T-helper 1 cell treated with Interleukin-12 subunit alpha and Interleukin-12 subunit beta and Interleukin-4 antibody, amounts not matched to agents 30 μg/mL and 1 μg/mL, for 36 hours (primary cell): ENCODE data around the gene CCL2.

Experiments
- H3K27ac Mint-ChIP-seq: one replicate; pipeline ENCODE4 v1.8.0; 2021; ENCODE audit warnings: mild to moderate bottlenecking, mixed read lengths
- H3K27me3 Mint-ChIP-seq: one replicate; pipeline ENCODE4 v1.8.0; 2021; ENCODE audit warnings: low read depth, mixed read lengths
- H3K36me3 Mint-ChIP-seq: one replicate; pipeline ENCODE4 v1.8.0; 2021; ENCODE audit warnings: low read depth, mixed read lengths
- H3K4me1 Mint-ChIP-seq: one replicate; pipeline ENCODE4 v1.8.0; 2021; ENCODE audit warnings: low read depth, mixed read lengths
- H3K4me3 Mint-ChIP-seq: one replicate; pipeline ENCODE4 v1.8.0; 2021; ENCODE audit warnings: mild to moderate bottlenecking, moderate library complexity, mixed read lengths
- H3K9me3 Mint-ChIP-seq: one replicate; pipeline ENCODE4 v1.8.0; 2021; ENCODE audit warnings: mixed read lengths

CCL2 gene

GRCh38 chr17:34305061-34305460 lies 50.0 kb downstream of the CCL2 start:
- Mint-ChIP-seq H3K27me3 (peaks cover 8% of the 10 kb centered on the region), H3K4me1 (peaks cover 53% of the 10 kb centered on the region), H3K27ac (no peak overlapping the region)

GRCh38 chr17:34305606-34306005 lies 50.5 kb downstream of the CCL2 start:
- peaks cover 49% of the 10 kb centered on the region for H3K4me1 Mint-ChIP-seq
- no peak overlapping the region for H3K27ac Mint-ChIP-seq
- peaks cover 2% of the 10 kb centered on the region for H3K36me3 Mint-ChIP-seq
- peaks cover 8% of the 10 kb centered on the region for H3K27me3 Mint-ChIP-seq
- no peaks in the 10 kb centered on the region for H3K9me3 Mint-ChIP-seq
- no peak overlapping the region for H3K4me3 Mint-ChIP-seq

More at GRCh38 chr17:34305061-34305460, 50.0 kb downstream of the CCL2 start:
- Mint-ChIP-seq H3K9me3 (no peaks in the 10 kb centered on the region), H3K36me3 (peaks cover 2% of the 10 kb centered on the region), H3K4me3 (no peak overlapping the region)

GRCh38 chr17:34306466-34306865 lies 51.4 kb downstream of the CCL2 start:
- H3K4me1 Mint-ChIP-seq, result peaks cover 44% of the 10 kb centered on the region
- H3K36me3 Mint-ChIP-seq, result peaks cover 2% of the 10 kb centered on the region
- no peak overlapping the region for H3K4me3 Mint-ChIP-seq
- peaks cover 14% of the 10 kb centered on the region for H3K27me3 Mint-ChIP-seq
- H3K27ac Mint-ChIP-seq, result peak overlapping the region; percentile 11
- H3K9me3 Mint-ChIP-seq, result no peaks in the 10 kb centered on the region
